ENCODE data around the gene MEGF11.

GRCh38 chr15:66154581-66154980, 99.0 kb downstream of the MEGF11 start:
- TF ChIP-seq POLR2A (IDR thresholded peaks at IDR 0.05): no peak
- TF ChIP-seq, protein P1, sequence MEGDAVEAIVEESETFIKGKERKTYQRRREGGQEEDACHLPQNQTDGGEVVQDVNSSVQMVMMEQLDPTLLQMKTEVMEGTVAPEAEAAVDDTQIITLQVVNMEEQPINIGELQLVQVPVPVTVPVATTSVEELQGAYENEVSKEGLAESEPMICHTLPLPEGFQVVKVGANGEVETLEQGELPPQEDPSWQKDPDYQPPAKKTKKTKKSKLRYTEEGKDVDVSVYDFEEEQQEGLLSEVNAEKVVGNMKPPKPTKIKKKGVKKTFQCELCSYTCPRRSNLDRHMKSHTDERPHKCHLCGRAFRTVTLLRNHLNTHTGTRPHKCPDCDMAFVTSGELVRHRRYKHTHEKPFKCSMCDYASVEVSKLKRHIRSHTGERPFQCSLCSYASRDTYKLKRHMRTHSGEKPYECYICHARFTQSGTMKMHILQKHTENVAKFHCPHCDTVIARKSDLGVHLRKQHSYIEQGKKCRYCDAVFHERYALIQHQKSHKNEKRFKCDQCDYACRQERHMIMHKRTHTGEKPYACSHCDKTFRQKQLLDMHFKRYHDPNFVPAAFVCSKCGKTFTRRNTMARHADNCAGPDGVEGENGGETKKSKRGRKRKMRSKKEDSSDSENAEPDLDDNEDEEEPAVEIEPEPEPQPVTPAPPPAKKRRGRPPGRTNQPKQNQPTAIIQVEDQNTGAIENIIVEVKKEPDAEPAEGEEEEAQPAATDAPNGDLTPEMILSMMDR (IDR thresholded peaks at IDR 0.05): no peak
- no peak for TF ChIP-seq POLR2AphosphoS5 (IDR thresholded peaks at IDR 0.05; ENCODE audit: insufficient read depth in 1 of 2, low read depth in 1 of 2)
